HCT116 (cell line): ENCODE results near the gene IRF8.

Source experiments
- EZH2 ChIP-seq: fragments of 200-600 bp; sonication (generic); IDR thresholded peaks from 2 replicates; pipeline ENCODE4 v1.6.1; 2017; ENCODE audit warnings: antibody characterized with exemption, mixed run types
- EZH2phosphoT487 ChIP-seq: fragments of 200-600 bp; IDR thresholded peaks from 2 replicates; pipeline ENCODE4 v1.6.1; 2018; ENCODE audit warnings: antibody characterized with exemption, borderline replicate concordance
- TF ChIP-seq, protein P1 (sequence below), 3 experiments: fragments of 200-600 bp in 1 of 3; sonication (generic) in 1 of 3; IDR thresholded peaks in 2 of 3; conservative IDR thresholded peaks in 1 of 3; 2 replicates each; pipeline ENCODE4 v1.5.1; 2012 to 2017; ENCODE audit warnings: low read depth in 2 of 3, low read length in 2 of 3, antibody characterized with exemption in 1 of 3, borderline replicate concordance in 1 of 3, control low read depth in 1 of 3, mild to moderate bottlenecking in 1 of 3, mixed read lengths in 1 of 3, mixed run types in 1 of 3, moderate library complexity in 1 of 3; ENCODE audit not compliant: insufficient read depth in 1 of 3

DNA sequence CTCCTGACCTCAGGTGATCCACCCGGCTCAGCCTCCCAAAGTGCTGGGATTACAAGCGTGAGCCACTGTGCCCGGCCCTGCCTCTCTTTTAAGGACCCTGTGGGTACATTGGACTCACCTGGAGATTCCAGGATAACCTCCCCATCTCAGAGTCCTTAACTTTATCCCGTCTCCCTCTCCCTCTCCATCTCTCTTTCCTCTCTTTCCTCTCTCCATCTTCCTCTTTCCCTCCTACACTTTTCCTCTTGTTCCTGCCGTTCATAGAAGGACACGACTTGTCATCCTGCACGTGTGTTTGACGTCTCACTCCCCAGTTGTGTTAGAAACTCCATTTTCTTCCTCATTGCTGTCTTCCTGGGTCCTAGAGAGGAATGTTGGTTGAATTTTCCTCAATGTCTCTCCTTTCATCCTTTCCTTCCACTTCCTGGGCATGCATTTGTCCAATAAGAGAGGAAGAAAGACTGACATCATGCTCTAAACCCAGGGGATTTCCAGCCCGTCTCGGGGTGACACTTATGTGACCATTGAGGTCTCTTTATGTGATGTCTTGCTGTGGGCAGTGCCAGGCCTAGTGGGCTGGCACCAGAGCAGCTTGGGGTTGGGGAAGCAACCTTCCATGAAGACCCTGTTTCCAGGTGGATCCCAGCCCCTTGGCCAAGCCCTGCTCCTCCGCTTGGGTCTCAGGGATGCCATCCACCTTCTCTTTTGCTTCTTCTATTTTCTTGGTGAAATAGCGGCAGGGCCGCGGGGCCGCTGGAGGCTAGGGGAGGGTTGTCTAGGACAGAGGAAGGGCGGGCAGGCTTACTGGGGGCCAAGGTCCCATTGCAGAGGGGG is 39.8 kb upstream of the IRF8 start:
- TF ChIP-seq, protein P1, sequence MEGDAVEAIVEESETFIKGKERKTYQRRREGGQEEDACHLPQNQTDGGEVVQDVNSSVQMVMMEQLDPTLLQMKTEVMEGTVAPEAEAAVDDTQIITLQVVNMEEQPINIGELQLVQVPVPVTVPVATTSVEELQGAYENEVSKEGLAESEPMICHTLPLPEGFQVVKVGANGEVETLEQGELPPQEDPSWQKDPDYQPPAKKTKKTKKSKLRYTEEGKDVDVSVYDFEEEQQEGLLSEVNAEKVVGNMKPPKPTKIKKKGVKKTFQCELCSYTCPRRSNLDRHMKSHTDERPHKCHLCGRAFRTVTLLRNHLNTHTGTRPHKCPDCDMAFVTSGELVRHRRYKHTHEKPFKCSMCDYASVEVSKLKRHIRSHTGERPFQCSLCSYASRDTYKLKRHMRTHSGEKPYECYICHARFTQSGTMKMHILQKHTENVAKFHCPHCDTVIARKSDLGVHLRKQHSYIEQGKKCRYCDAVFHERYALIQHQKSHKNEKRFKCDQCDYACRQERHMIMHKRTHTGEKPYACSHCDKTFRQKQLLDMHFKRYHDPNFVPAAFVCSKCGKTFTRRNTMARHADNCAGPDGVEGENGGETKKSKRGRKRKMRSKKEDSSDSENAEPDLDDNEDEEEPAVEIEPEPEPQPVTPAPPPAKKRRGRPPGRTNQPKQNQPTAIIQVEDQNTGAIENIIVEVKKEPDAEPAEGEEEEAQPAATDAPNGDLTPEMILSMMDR (IDR thresholded peaks at IDR 0.05 in 2 of 3, conservative IDR thresholded peaks at IDR 0.05 in 1 of 3; ENCODE audit: borderline replicate concordance in 1 of 3, insufficient read depth in 1 of 3, low read depth in 2 of 3, low read length in 2 of 3), result no peak
- no peak for TF ChIP-seq EZH2phosphoT487
- no peak for TF ChIP-seq EZH2
